Measurements from ENCODE around the gene TRIO.

TRIO gene

GRCh38 chr5:14330291-14330690 lies 187.1 kb downstream of the TRIO start:
- DNase-seq (ENCODE audit: low read depth), result no peak

DNA sequence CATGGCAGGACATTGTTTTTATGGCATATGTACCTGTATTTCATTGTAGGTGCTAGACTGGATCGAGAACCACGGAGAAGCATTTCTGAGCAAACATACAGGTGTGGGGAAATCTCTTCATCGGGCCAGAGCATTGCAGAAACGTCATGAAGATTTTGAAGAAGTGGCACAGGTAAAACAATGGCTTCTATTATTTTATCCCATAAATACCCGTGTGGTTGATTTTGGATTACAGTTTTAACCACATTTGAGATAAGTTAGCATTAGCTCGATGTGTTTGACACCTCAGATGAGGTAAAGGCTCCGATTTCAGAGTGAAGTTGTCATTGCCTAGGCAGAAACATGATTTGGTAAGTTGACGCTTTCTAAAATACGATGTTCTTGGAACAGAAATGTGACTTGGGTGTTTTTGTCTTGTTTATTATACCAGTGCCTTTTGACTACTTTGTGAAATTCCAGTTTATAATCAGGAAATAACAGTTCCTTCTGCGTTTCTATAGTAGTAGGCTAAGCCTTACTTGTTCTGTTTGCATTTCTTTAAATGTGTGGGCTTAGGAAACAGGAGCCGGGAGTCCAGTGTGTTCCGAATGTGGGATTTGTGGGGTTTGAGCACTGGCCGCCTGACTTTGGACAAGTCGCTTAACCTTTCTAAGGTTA lies 187.7 kb downstream of the TRIO start:
- DNase-seq (ENCODE audit: low read depth), result no peak

- no peak for DNase-seq (ENCODE audit: low read depth)
Observed at GRCh38 chr5:14331386-14331781, 188.2 kb downstream of the TRIO start.

DNA sequence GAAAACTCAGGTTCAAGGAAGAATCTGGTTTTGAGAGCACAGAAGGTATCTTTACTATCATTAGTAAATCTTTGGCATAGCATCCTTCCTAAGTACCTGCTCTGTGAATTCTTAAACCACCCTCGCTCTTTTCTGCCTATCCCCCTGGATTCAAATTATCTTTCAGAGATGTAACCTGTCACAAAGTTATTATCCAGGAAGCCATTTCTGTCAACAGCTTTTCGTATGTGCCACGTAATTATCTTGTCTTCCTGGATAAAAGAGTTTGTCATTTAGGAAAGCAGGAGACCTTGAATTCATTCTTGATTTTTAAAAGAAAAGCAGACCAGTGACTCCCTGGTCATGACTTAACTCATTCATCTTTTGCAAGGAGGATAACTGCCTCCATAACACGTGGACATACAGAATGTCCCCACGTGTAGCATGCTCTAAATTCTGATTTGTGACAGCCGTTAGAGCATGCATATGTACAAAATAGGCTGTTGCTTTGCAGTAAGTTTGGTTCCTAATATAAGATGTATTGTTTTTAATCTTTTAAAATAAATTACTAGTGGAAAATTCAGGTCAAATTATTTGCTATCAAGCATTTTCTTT lies 189.0 kb downstream of the TRIO start:
- DNase-seq (ENCODE audit: low read depth), result no peak

DNA sequence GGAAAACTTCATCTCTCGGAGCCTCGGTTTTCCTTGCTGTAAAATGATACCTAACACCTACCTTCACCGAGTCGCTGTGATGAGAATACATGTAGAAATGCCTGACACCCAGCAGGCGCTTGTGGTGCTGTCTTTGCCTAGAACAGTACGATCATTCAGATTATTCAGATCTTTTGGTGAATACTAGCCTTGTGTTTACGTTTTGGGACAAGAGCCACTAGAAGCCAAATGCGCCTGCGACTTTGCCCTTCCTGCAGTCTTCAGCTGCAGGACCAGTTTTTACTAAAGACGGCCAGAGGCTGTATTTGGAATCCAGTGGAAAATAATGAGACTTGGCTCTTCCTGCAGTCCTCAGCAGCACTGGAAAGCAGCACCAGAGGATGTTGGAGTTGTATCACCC lies 189.6 kb downstream of the TRIO start:
- DNase-seq (ENCODE audit: low read depth), result no peak

DNA sequence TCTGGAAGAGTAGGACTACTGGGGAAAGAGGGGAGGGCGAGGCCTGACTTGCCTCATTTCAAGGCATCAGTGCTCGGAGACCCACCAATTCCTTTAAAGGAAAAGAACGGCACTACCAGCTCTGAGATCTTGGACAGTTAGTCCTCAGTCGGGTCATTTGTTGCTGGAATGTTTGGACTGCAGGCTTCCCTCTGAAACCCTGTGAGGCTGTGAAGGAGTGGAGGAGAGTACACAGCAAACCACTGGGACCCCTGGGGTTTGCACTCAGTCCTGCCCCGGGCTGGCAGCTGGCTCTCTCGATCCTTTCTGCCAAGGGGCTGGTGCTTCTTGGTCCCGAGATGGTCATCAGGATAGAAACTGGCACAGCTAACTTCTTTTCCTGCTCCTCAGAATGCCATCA lies 194.5 kb downstream of the TRIO start:
- DNase-seq (ENCODE audit: low read depth), result no peak

GRCh38 chr5:14339468-14339867 lies 196.3 kb downstream of the TRIO start:
- no peak for DNase-seq (ENCODE audit: low read depth)

DNA sequence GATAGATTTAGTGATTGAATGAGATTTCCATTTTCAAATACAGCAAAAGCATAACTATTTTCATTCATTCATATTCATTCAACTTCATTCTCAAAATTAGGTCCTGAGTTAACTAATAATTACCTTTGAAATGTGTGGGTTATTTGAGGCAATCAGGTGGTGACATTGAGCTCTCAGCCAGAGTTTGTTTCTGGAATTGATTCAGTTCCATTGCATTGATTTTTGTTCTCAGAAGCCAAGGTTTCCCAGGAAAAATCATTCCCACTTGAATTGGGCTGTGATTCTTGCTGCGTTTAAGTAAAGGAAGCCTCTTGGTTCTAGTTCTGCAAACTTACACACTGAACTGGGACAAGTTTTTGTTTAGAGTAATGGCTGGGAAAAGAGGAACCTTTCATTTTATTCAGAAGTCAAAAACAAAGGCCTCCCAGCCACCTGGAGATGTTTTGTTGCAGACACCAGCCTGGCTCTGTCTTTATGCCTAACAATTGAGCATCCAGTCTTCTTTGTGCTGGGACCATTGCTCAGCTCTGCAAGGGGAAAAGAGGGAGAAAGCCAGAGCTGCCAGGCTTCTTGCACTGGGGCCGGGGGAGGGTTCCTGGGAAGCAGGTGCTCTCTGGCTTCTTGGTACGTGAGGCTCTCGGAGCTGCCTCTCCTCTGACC lies 198.6 kb downstream of the TRIO start:
- DNase-seq (ENCODE audit: low read depth), result no peak

- no peak for DNase-seq (ENCODE audit: low read depth)
Observed at GRCh38 chr5:14342306-14342705, 199.2 kb downstream of the TRIO start.

DNA sequence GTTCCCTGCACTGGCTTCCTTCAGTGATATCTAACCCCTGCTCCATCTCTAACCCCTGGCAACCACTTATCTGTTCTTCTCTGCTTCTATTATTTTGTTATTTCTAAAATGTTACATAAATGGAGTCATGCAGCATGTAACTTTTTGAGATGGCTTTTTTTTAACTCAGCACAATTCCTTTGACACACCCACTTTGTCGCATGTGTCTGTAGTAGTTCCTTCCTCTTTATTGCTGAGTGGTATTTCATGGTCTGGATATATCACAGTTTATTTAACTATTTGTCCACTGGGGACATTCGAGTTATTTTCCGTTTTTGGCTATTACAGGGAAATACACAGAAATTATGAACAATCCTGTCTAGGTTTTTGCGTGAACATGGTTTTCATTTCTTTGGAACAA lies 200.2 kb downstream of the TRIO start:
- no peak for DNase-seq (ENCODE audit: low read depth)

DNA sequence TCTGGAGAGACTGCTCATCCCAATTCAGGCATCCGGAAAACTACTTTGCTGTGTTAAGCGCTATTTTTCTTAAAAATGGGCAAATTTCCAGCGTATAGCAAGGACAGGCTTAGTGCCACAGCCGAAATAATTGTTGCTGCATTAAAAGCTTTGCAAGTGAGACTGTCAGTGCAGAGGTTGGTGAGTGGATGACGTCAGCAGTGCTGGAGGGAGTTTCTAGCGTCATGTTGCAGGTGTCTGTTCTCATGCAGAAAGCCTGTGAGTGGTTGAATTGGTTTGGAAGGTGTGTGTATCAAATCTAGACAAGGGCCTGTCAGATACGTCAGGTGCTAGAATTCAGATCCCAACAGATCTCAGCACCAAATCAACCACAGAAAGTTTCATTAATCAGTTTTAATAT lies 204.4 kb downstream of the TRIO start:
- no peak for DNase-seq (ENCODE audit: low read depth)

DNA sequence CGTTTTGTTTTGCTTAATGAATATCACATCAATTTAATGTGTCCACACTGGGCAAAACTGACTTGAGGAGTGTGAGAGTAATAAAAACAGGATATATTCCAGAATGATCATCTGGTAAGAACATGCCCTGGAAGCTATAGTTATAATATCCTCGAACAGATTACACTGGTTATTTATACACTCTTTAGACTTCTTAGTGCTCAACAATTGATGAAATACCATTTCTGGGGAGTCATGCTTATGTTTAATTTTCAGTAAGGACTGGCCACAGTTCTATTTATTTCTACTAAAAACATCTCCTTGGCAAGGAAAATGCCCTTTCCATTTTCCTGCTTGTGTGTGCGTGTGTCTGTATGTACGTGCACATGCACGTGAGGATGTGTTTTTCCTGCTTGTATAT lies 205.0 kb downstream of the TRIO start:
- DNase-seq (ENCODE audit: low read depth), result no peak

DNA sequence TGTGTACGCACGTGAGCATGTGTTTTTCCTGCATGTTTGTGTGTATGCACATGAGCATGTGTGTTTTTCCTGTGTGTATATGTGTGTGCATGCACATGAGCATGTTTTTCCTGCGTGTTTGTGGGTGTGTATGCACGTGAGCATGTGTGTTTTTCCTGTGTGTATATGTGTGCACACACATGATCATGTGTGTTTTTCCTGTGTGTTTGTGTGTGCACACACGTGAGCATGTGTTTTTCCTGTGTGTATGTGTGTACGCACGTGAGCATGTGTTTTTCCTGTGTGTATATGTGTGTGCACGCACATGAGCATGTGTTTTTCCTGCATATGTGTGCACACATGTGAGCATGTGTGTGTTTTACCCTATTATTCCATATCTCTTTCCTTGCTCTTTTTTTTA lies 205.9 kb downstream of the TRIO start:
- DNase-seq (ENCODE audit: low read depth), result no peak

DNA sequence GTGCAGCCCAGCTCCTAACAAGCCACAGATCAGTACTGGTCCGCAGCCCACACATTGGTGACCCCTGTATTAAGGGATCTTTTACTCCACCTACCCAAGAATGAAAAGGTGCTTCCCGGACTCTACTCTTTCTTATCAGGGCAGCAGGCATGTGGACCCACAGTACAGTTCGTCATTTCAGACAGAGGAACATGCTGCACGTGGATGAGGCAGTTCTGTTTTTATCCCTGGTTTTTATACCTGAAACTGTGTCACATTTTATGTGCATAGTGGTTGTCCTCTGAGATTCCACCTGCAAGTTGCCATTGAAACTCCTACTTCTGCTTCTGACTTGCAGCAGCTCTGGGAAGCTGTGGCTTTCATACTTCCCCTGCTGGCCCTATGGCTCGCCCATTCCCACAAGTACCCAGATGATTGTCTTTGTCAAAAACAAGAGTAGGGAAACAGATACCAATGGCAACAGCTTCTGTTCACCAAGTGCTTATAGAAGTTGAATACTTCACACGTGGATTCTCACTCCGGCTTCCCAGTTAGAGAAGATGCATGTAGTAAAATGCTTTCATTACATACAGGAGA lies 208.0 kb downstream of the TRIO start:
- no peak for DNase-seq (ENCODE audit: low read depth)

DNA sequence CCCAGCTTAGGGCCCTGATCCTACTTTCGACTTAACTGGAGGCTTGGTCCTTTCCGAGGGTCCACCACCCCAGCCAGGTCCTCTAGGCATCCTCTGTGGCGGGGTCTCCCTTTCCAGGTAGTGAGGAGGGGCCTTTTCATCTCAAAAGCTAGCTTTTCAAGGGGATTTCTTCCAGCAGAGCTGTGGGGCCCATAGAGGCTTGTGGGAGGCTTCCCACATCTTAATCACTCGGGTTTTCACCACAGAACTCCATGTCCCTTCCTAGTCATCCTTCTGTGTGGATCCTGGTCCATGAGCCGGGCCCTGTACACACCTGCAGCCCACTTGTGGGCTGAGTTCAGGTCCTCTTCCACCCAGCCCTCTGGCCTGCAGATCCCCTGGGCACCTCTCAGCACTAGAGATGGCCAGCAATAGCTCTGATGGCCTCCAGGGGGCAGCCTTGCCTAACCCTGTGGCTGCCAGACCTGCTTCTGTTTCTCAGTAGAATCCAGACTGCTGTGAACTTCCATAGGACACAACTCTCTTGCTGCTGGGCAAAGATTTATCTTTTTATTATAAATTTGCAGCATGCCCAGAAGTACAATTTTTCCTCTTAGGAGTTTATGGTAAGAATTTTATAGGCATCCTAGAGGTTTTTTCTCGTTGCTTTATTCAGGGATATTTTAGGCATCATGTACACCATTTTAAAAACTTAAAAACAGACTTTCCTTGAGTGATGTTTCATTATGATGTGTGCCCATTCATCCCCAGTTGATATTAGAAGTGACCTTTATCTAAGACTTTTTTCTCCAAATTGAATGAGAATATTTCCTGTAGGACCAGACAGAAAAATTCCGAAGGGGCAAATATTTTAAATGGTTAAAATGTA lies 208.9 kb downstream of the TRIO start:
- DNase-seq (ENCODE audit: low read depth), result peak; percentile 62

DNA sequence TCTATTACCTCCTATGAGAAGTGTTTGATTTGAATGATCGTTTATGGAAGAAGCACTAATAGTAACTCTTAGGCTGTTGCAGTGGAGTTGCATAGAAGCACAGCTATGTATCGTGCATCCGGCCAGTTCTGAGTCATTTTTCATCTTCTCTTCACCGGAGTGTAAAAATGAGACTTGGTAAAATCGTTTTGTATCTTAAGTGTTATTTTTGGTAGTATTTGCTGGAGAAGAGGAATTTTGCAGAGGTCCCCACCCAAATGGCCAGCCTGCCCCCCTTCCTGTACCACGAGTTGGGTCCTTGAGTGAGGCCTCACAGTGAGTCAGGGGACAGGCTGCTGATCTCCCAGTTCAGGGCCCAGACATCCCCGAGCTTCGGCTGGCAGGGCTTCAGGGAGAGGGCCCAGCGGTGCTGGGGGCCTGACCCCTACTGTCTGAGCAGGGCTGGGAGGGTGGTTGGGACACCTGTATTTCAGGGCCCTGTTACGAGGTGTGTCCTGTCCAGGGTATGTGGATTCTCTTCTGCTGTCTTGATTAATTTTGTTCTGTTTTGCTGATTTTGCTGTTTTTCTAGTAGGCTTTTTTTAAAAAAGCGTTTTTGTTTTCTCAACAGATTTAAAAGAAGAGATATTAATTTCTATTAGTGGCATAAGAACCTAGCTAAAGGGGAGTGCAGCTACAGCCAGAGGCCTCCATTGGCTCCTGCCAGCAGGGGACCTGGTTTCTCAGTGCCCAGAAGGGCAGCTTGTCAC lies 210.8 kb downstream of the TRIO start:
- no peak for DNase-seq (ENCODE audit: low read depth)

DNA sequence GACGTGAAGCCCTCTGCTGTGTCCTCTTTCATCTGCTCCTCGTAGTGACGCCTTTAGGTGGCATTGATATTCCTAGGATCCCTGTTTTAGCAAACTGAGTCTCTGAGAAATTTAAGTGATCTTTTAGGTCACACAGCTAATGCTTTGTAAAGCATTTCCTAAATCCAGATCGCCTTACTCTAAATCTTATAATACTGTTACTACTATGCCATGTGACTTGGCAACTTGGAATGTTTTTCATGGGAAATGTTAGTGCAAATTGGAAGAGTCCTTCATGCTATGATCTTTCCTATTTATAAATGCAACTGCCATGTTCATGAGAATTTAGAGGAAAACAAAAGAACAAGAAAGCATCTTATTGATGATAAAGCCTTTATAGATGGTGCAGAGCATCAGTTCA lies 212.2 kb downstream of the TRIO start:
- DNase-seq (ENCODE audit: low read depth), result no peak

DNA sequence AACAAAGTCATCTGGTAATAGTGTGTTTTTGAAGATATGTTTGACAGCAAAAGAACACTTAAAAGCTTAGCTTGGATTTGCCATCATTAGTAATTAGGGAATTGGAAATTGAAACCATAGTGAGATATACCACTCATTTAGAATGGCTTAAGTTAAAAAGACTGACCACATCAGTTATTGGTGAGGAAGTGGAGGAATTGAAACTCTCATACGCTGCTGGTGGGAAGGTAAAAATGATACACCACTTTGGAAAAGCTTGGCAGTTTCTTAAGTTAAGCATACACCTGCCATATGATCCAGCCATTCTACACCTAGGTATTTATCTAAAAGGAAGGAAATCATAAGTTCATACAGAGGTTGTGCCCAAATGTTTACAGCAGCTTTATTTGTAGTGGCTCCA lies 213.2 kb downstream of the TRIO start:
- no peak for DNase-seq (ENCODE audit: low read depth)

GRCh38 chr5:14357441-14357840 lies 214.3 kb downstream of the TRIO start:
- DNase-seq (ENCODE audit: low read depth), result no peak

GRCh38 chr5:14357851-14358250 lies 214.7 kb downstream of the TRIO start:
- no peak for DNase-seq (ENCODE audit: low read depth)

GRCh38 chr5:14358536-14358935 lies 215.4 kb downstream of the TRIO start:
- DNase-seq (ENCODE audit: low read depth), result no peak
